HepG2 (cell line): ENCODE measurements around the gene CSF3R. TPM values are rescaled to one million over a fixed set of nuclear protein-coding genes. Genes with fewer than 3 reads are reported as not detected.

Experiments used
- ATF6 ChIP-seq: sonication (generic); formaldehyde crosslinking; conservative IDR thresholded peaks from 2 replicates; pipeline ENCODE4 v1.4.0; 2020; ENCODE audit warnings: missing genetic modification reagents
- CHD2 ChIP-seq: IDR thresholded peaks from 2 replicates; pipeline ENCODE4 v1.6.1; 2011; ENCODE audit warnings: low read depth, low read length, improper control_type of control experiment
- ESRRA ChIP-seq: sonication (generic); formaldehyde crosslinking; IDR thresholded peaks from 2 replicates; pipeline ENCODE4 v1.5.1; 2020; ENCODE audit warnings: mild to moderate bottlenecking, low read depth, missing genetic modification reagents
- GATAD1 ChIP-seq: IDR thresholded peaks from 2 replicates; pipeline ENCODE4 v1.6.1; 2016; ENCODE audit warnings: missing genetic modification reagents, missing compliant biosample characterization
- GMEB2 ChIP-seq: IDR thresholded peaks from 2 replicates; pipeline ENCODE4 v1.6.1; 2016; ENCODE audit warnings: missing biosample characterization, missing genetic modification reagents, low read depth
- KDM1A ChIP-seq: IDR thresholded peaks from 2 replicates; pipeline ENCODE4 v1.6.1; 2016; ENCODE audit warnings: missing compliant biosample characterization
- MTERF4 ChIP-seq: sonication (generic); formaldehyde crosslinking; IDR thresholded peaks from 2 replicates; pipeline ENCODE4 v1.8.0; 2023; ENCODE audit warnings: mild to moderate bottlenecking, missing genetic modification reagents
- NFYC ChIP-seq: IDR thresholded peaks from 2 replicates; pipeline ENCODE4 v1.6.1; 2016; ENCODE audit warnings: missing genetic modification reagents, missing compliant biosample characterization
- NR3C1 ChIP-seq: sonication (generic); formaldehyde crosslinking; IDR thresholded peaks from 2 replicates; pipeline ENCODE4 v1.4.0; 2020; ENCODE audit warnings: missing genetic modification reagents
- SKI ChIP-seq: fragments of 450-650 bp; IDR thresholded peaks from one replicate; pipeline ENCODE4 v1.6.1; 2018; ENCODE audit warnings: mild to moderate bottlenecking; ENCODE audit not compliant: partially characterized antibody
- SSRP1 ChIP-seq: IDR thresholded peaks from 2 replicates; pipeline ENCODE4 v1.6.1; 2016; ENCODE audit warnings: control low read depth
- TSC22D2 ChIP-seq: sonication (generic); formaldehyde crosslinking; IDR thresholded peaks from 2 replicates; pipeline ENCODE4 v1.5.1; 2020; ENCODE audit warnings: missing genetic modification reagents, mild to moderate bottlenecking, borderline replicate concordance
- ZNF225 ChIP-seq: sonication (generic); formaldehyde crosslinking; IDR thresholded peaks from 2 replicates; pipeline ENCODE4 v1.4.0; 2020; ENCODE audit warnings: mild to moderate bottlenecking, missing genetic modification reagents
- ZNF335 ChIP-seq: sonication (generic); formaldehyde crosslinking; IDR thresholded peaks from 2 replicates; pipeline ENCODE4 v1.4.0; 2020; ENCODE audit warnings: missing genetic modification reagents
- ZNF441 ChIP-seq: sonication (generic); formaldehyde crosslinking; IDR thresholded peaks from 2 replicates; pipeline ENCODE4 v1.7.0; 2021; ENCODE audit warnings: missing genetic modification reagents, borderline replicate concordance
- ZNF446 ChIP-seq: sonication (generic); formaldehyde crosslinking; IDR thresholded peaks from 2 replicates; pipeline ENCODE4 v1.5.0; 2020; ENCODE audit warnings: mild to moderate bottlenecking, missing genetic modification reagents
- ZNF460 ChIP-seq: sonication (generic); formaldehyde crosslinking; IDR thresholded peaks from 2 replicates; pipeline ENCODE4 v1.5.1; 2020; ENCODE audit warnings: missing genetic modification reagents, mild to moderate bottlenecking, borderline replicate concordance
- ZNF501 ChIP-seq: sonication (generic); formaldehyde crosslinking; IDR thresholded peaks from 2 replicates; pipeline ENCODE4 v1.5.1; 2020; ENCODE audit warnings: mild to moderate bottlenecking, moderate library complexity, missing genetic modification reagents
- ZNF597 ChIP-seq: sonication (generic); formaldehyde crosslinking; IDR thresholded peaks from 2 replicates; pipeline ENCODE4 v1.5.0; 2020; ENCODE audit warnings: missing genetic modification reagents
- ZNF772 ChIP-seq: sonication (generic); formaldehyde crosslinking; IDR thresholded peaks from 2 replicates; pipeline ENCODE4 v1.5.0; 2020; ENCODE audit warnings: mild to moderate bottlenecking, missing genetic modification reagents
- polyA plus RNA-seq, 8 experiments: library from polyadenylated mRNA; depleted of rRNA in 3 of 8; stranded (reverse) in 7 of 8; unstranded in 1 of 8; fragments of >200 nt; fragmentation: Illumina TruSeq in 4 of 8; extraction: Trizol in 4 of 8; gene quantifications; 2 replicates each; pipeline versions ENCODE4 v1.2.1 to v1.2.3, GENCODE V29; 2011 to 2016; ENCODE audit warnings: low read depth in 4 of 8, missing spikeins in 1 of 8, mixed read lengths in 1 of 8; ENCODE audit not compliant: insufficient read depth in 1 of 8
- total RNA-seq, 5 experiments: library from RNA; depleted of rRNA; stranded (reverse); fragments of >200 nt; fragmentation: Illumina TruSeq; extraction: Trizol; gene quantifications; 2 replicates each; pipeline ENCODE4 v1.2.3, GENCODE V29; 2016; ENCODE audit warnings: low read depth in 1 of 5
- TF ChIP-seq, protein P1 (sequence below): sonication (generic); formaldehyde crosslinking; IDR thresholded peaks from 2 replicates; pipeline ENCODE4 v1.4.0; 2020; ENCODE audit warnings: mild to moderate bottlenecking, missing genetic modification reagents
- TF ChIP-seq, protein P2 (sequence below): sonication (generic); formaldehyde crosslinking; IDR thresholded peaks from 2 replicates; pipeline ENCODE4 v1.5.1; 2020; ENCODE audit warnings: missing genetic modification reagents, mild to moderate bottlenecking, borderline replicate concordance

CSF3R gene
- total and polyA plus RNA-seq, 2 of the 13 experiments (the other 11 are each of a cell fraction or from before 2014, with no cell fraction given) = 11.9 to 28.8 TPM

GRCh38 chr1:36486439-36487335 is 4.0 kb upstream of the CSF3R start (continued):
- TF ChIP-seq GMEB2 (0 out of 2 replicates have a peak, but pooled peaks have one; percentile 18), ZNF597 (CRISPR knock-in tag) (no peak), SSRP1 (CRISPR knock-in tag) (no peak; the same call in 1 of the 2 replicates), ZNF225 (no peak; the same call in 1 of the 2 replicates), ZNF772 (peak; percentile 97), MTERF4 (CRISPR knock-in tag) (no peak), KDM1A (CRISPR knock-in tag) (peak; percentile 99), ESRRA (CRISPR knock-in tag) (peak; percentile 85), TSC22D2 (peak; percentile 30; the same call in 1 of the 2 replicates), CHD2 (peak; percentile 31; the same call in 1 of the 2 replicates), SKI (peak; percentile 91), GATAD1 (peak; percentile 80), ZNF335 (CRISPR knock-in tag) (peak; percentile 79; the same call in 1 of the 2 replicates), ZNF460 (CRISPR knock-in tag) (no peak), NR3C1 (CRISPR knock-in tag) (no peak), ATF6 (CRISPR knock-in tag) (0 out of 2 replicates have a peak, but pooled peaks have one; percentile 50), ZNF446 (CRISPR knock-in tag) (no peak), ZNF441 (CRISPR knock-in tag) (peak; percentile 45; the same call in 1 of the 2 replicates), NFYC (peak; percentile 69), ZNF501 (peak; percentile 66; the same call in 1 of the 2 replicates)
- TF ChIP-seq, protein P1, sequence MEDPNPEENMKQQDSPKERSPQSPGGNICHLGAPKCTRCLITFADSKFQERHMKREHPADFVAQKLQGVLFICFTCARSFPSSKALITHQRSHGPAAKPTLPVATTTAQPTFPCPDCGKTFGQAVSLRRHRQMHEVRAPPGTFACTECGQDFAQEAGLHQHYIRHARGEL (CRISPR knock-in tag) = no peak
- TF ChIP-seq, protein P2, sequence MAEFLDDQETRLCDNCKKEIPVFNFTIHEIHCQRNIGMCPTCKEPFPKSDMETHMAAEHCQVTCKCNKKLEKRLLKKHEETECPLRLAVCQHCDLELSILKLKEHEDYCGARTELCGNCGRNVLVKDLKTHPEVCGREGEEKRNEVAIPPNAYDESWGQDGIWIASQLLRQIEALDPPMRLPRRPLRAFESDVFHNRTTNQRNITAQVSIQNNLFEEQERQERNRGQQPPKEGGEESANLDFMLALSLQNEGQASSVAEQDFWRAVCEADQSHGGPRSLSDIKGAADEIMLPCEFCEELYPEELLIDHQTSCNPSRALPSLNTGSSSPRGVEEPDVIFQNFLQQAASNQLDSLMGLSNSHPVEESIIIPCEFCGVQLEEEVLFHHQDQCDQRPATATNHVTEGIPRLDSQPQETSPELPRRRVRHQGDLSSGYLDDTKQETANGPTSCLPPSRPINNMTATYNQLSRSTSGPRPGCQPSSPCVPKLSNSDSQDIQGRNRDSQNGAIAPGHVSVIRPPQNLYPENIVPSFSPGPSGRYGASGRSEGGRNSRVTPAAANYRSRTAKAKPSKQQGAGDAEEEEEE = no peak
